Stimulated activated CD4-positive, alpha-beta T cell treated with anti-CD3 and anti-CD28 coated beads, Interleukin-12 subunit alpha, Interleukin-12 subunit beta, amount 100 ng/mL, for 48 hours (primary cell): Measurements from ENCODE around the gene CRADD.
"Not testable (repeated sequence)": the region's sequence is repeated elsewhere in the genome, so short reads cannot be mapped to it uniquely, and the experiment has no call there.

Experiments
- DNase-seq, 3 donors: peaks; one replicate each; pipeline ENCODE4 v3.0.0-alpha.2; 2020; ENCODE audit warnings: low read depth in 2 of 3, low spot score in 1 of 3

CRADD gene

DNA sequence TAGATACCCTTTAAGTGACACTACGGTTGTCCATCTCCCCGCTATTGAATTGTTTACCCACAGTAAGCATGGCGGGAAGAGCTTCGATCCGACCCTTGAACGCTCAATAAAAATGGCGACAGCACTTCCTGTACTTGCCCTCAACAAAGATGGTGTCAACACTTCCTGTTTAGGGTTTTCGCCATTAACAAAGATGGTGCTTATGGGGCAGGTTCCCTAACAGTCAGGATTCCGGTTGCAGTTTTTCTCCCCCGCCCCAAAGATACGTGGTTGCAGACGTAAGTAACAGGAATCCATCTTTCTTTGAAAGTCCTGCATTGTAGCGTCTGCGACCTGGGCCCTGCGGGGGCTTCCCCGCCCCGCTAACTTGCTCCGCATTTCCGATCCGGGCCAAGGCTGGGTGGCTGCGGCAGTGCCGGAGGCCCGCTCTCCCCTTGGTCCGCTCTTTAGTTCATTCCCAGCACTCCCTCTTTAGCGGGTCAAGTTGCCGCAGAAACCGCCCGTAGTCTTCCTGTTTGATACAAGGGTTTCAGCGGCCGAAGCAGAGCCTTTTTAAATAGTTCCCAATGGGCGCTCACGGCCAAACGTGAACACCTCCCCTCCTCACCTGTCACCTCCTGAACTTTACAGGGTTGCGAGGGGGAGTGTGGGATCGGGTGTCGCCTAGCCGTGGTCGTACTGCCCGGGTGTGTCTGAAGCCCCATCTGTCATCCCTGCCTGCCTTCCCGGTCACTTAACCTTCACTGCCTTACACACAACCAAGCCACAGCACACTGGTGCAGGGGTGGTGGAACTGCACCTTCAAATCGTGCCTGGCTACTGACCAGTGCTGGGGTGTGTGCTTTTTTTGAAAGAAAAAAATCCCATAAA is at the start of gene CRADD:
Gene CRADD (plus strand): TSS at position 181 of the 870 bp plus-strand sequence.
- peak; percentile 72 to 83 (median 76) for DNase-seq

DNA sequence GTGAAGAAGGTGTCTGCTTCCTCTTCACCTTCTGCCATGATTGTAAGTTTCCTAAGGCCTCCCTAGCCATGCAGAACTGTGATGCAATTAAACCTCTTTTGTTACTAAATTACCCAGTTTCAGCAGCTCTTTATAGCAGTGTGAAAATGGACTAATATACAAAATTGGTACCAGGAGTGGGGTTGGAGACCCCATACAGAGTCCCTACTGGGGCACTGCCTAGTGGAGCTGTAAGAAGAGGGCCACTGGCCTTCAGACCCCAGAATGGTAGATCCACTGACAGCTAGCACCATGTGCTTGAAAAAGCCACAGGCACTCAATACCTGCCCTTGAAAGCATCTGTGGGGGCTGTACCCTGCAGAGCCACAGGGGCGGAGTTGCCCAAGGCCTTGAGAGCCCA is 44.8 kb upstream of the CRADD start:
- DNase-seq: no peak

DNA sequence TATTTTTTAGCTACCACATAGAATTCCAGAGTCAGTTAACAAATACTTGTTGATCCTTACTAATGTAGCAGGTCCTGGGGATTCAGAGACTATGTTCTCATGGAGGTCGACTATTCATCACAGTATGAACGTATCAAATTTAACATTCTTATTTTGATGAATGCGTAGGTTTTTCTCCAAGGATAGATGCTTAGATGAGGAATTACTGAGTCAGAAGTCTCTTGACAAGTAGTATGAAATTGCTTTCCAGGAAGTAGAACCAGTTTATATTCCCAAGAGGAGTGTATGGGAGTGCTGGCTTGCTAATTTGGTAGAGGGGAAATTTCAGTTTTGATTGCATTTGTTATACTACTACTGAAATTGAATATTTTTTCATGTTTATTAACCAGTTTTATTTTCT is 42.8 kb upstream of the CRADD start:
- no peak for DNase-seq

DNA sequence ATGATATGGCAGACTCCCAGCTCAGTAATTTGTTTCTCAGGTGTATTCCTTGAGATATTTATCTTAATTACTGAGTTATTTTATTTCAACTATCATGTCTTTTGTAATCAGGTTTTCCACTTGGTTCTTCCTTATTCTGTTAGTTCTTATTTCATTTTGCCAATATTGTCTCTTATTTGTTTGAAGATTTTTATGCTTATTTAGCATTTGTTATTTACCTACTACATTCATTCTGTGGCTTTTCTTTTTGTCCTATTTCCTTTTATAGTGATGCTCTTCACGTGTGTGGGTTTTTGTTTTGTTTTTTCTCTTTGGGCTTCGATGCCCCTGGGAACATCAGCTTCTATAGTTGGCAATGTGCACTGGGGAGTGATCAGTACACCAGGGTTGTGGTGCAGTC is 40.5 kb upstream of the CRADD start:
- DNase-seq: no peak

DNA sequence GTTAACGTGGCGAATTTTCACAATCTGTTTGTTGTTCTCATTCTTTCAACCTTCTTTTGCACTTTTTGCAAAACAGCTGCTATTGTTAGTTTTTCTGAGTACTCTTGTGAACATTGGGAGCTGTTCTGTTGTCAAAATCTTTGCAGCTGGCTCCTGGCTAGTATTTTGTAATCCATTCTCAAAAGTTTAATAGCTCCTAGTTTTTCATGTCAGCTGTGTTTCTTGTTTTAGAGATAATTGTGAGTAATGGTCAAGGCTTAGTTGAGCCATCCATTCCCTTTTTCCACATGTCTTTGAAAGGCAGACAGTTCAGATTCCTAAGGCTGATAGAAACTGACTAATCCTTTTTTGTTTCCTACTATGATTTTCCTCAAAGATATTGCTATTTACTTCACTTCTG is 39.1 kb upstream of the CRADD start:
- no peak for DNase-seq

DNA sequence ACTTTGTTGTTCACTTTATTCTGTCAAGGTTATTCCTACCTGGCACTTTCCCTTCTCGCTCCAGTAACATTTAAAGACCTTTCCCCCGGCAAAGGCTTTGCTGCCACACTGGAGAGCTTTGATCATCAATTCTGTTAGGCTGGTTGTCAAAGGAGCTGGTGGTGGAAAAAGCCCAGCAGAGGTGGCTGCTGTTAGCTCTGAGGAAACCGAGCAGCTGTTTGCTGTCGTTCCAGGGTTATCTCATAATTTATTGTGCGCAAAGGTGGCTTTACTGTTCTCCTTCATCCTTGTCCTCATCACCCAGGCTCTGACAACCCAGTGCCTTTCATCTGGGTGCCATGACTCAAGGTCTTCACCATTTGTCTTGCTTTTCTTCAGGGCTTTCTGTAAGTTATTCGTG is 38.2 kb upstream of the CRADD start:
- no peak for DNase-seq

DNA sequence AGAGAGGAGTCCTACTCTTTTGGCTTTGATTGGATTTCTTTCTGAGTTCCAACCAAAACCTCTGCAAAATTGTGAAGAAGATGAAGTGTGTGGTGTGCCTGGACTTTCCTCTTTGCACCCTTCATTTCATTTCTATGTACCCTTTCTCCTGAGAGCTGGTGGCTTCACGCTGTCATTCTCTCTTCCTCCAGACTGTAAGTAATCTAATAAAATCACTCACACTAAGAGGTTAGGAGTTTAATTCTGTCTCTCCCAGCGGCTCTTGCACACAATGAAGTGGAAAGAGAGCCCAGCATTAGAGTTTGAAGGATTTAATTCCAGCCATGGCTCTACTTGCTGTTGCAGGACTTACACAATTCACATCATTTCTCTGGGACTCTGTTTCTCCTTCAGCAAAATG is 37.8 kb upstream of the CRADD start:
- no peak for DNase-seq

DNA sequence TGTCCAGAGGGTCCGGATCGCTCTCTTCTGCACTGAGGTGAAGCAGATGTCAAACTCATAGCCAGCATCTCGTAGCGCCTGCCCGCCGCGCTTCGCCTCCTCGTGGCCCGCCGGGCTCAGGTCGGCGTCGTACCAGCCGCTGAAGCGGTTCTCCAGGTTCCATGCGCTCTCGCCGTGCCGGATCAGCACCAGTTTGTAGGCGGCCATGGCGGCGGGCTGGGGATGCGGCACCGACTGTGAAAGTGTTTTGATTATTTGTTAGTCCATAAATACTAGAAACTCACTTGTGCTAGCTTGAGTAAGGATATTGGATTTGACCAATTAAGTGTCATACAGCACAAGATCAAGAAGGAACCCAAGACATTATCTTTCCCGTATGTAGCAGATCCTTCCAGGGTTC is 35.8 kb upstream of the CRADD start:
- not testable (repeated sequence) for DNase-seq

DNA sequence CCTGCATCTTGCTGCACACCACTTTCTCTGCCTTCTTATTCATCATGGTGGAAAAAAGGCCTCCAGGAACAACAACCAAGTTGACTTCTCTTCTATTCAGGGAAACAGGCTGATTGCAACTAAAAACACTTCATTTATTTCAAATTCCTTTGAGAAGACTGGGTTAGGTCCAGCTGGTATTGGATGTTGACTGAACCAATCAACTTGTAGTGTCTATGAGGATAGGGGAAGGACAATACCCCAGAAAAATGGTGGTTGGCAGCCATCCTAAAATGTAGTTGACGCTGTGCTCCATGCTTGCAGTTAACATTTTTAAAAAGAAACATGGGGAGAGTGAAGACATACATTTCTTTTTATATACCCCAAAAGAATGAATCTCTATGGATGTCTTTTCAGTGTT is 34.4 kb upstream of the CRADD start:
- no peak for DNase-seq

DNA sequence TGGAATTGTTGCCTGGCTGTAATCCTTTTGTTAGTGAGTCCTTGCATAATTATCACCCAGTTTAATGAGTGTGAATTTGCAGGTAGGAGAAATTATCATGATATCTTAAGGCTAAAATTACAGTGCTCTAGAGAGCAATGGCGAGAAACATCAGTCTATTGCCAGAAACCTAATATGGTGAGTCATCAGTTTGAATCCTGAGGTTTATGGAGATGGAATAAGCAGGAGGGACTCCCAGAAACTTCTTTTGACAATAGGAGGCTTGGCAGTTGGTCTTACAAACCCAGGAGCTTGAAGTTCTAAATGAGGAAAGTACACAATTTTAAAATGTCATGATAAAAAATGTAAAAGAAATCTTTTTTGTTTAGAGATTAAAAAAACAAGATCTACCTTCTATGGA is 31.5 kb upstream of the CRADD start:
- DNase-seq: no peak

DNA sequence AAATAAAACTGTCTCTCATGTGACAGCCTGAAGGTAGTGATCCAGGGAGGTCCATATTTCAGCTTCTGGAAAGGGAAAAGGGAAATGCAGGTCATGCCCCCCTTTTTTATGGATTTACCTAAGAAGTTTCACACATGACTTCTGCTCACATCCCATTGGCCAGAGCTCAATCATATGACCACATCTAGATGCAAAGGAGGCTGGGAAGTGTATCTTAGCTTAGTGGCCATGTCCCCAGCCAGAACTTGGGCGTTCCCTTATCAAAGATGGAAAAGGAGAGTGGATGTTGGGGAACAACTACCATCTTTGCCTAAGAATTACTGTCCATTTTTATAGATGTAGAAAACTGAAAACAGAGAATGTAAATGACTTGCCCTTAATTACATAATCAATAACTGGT is 26.5 kb upstream of the CRADD start:
- DNase-seq: no peak

DNA sequence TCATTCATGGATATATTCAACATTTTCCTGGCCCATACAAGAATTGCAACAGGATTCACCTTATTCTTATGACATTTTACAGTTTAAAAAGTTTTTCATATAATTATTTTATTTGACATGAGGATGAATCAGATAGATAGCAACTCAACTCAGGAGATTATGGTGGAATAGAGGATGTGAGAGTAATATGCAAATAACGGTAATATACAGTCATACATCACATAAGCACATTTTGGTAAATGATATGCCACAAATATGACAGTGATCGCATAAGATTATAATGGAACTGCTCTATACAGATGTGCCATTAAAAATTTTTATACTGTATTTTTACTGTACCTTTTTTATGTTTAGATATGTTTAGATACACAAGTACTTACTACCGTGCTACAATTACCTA is 24.1 kb upstream of the CRADD start:
- no peak for DNase-seq

DNA sequence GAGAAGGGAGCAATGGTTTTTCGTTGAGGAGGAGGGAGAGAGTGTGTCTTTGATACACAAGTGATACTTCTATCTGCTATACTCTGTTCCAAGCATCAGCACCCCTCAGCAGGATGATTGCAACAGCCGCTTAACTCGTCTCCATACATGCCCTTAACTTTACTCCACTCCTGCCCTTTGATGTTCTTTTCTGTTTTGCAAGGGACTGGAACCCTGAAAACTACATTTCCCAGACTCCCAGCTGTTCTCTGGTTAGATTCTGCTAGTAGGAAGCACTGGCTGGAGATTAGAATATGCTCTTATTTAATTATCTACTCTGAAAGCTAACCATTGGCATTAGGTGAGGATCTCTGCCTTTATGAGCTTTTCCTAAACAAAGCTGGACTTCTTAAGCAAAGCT is 23.5 kb upstream of the CRADD start:
- no peak for DNase-seq

DNA sequence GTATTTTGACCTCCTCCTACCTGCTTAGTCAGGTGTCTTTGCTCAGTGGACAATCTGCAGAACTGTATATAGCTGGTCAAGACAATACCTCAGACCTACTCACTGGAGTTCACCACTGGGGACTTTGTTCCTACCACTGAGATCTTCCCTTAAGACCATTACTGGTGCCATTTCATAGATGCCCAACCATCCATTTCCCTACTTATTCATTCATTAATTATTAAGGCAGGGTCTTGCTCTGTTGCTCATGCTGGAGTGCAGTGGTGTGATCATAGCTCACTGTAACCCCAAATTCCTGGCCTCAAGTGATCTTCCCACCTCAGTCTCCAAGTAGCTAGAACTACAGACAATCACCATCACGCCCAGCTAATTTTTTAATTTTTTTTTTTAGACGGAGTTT is 22.8 kb upstream of the CRADD start:
- DNase-seq: no peak

DNA sequence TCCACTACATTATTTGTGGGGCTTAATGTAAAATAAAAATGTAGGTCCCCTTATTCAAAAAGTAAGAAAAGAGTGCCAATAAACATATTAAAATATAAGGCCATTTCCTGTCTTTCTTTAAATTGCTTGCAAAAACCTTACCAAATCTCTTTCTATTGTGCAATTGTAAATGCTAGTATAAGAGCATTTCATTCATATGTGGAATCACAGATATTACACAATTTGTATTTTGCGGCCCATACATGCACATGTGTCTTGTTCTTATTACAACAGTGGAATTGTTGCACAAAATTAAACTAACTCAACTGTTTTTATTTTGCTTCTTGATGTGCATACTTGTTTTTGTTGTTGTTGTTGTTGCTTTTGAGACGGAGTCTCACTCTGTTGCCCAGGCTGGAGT is 20.1 kb upstream of the CRADD start:
- no peak for DNase-seq

DNA sequence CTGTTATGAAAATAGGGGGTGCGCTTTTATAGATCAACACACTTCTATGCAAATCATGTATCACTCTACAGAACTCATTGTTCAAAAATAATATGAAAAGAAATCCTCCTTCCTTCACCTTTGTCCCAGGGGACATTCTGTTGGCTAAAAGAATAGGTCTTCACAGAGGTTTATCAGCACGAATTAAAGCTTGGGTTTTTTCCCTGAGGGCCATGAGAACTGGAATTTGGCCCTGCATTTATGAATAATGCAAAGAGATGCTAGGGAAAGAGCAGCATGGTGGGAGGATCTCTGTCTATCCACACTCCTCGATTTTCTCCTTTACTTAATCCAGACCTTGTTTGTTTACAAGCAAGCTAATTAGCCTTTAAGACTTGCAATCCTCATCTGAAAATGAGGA is 16.2 kb upstream of the CRADD start:
- DNase-seq: no peak

DNA sequence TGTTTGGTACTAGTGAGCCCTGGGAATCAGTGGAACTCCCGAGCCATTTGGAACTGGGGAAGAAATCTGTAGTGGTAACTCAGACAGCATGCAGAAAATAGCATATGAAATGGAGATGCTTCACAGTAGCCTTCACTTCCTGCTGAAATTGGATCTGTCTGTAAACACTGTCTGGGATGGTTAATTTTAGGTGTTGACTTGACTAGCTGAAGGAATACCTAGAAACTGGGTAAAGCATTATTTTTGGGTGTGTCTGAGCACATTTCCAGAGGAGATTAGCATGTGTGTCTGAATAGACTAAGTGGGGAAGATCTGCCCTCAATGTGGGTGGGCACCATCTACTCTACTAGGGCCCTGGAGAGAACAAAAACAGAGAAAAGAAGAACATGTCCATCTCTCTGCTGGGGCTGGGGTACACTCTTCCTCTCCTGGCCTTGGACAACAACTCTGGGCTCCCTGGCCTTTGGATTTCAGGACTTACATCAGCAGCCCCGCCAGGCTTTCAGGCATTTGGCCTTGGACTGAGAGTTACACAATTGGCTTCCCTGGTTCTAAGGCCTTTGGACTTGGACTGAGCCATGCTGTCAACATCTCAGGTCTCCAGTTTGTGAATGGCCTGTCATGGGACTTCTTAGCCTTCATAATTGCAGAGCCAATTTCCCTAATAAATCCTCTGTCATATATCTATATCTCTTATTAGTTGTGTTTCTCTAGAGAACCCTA is 14.0 kb upstream of the CRADD start:
- no peak for DNase-seq

DNA sequence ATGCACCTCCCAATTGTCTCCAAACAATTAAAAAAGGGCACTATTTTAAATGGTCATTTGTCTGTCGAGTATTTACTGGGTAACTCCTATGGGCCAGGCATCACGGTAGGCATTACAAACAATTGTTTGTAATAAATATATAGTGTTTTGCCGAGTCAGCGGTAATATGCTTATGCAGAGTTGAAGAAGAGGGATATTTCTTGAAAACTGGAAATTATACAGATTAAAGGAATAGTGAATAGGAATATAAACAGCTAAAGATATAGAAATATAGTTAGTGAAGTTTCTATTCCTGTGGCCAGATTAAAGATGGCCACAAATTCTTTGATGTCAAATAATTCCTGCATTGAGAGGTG is 13.5 kb upstream of the CRADD start:
- no peak for DNase-seq

DNA sequence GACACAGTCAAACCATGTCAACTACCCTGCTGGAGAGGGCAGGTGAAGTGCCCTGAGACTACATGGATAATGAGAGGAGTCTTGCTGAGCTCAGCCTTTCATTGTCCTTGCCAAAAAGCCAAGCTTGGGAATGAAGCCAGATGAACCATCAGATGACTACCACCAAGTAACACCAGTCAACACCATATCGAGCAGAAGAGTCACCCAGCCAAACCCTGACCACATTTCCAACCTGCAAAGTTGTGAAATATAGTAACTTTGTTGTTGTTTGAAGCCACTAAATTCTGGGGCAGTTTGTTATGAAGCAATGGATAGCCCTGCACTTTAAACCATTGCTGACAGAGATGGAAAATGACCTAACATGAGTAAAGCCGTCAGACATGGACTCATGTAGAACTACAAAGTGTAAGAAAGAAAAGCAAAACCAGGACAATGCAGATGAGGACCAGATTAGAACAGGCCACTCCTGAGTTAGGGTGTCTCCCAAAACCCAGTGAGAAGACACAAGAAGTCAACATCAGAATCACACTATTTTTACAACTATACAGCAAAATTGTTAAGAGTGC is 12.5 kb upstream of the CRADD start:
- DNase-seq: no peak

DNA sequence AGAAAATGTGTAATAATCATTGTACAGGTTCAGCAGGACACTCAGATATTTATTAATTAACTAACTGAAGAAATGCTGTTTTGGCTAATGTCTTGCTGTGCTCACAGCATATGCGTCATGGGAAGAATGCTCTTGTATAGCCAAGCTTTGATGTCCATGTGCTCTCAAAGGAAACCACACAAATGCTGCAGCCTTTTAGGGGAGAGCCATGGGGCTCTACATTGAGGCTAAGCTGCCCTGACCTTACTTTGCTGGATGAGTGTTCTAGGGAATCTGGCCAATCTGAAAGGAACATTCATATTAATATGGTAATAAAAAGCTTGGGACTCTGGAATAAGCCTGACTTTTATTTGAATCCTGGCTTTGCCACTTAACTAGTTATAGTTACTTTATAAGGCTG is 9.5 kb upstream of the CRADD start:
- DNase-seq: no peak

DNA sequence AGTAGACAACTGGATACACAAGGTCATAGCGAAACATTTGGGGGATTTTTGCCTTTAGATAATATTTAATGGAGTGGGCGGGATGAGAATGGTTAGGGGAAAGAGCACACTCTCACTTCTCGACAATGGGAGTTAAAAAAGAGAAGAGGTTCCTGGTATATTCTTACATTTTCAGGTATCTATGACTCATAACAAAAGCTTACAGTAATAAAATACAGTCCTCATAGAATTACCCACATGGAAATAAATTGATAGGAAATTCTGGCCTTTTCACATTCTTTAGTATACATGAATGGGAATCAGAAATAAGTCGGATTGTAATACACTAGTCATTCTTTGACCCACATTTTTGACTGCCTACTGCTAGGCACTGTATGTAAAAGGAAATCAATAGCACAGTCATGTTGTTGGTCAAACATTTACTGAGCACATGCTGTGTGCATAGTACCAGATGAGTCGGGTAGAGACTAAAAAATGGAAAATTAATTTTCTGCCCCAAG is 8.2 kb upstream of the CRADD start:
- DNase-seq: no peak

DNA sequence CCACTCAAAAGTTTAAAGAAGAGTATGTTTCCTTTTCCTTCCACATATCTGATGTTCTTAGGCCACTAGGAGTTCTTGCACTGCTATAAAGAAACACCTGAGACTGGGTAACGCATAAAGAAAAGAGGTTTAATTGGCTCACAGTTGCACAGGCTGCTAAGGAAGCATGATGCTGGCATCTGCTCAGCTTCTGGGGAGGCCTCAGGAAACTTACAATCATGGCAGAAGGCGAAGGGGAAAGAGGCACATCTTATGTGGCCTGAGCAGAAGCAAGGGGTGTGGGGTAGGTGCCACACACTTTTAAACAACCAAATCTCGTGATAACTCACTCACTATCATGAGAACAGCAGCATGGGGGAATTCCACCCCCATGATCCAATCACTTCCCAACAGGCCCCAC is 7.7 kb upstream of the CRADD start:
- no peak for DNase-seq
